ENCODE measurements around the gene EPHB1. TPM values are rescaled to one million over a fixed set of nuclear protein-coding genes. Genes with fewer than 3 reads are reported as not detected.
"Not testable (repeated sequence)": the region's sequence is repeated elsewhere in the genome, so short reads cannot be mapped to it uniquely, and the experiment has no call there.

The EPHB1 gene
- total RNA-seq, 4 donors from 2014 or later, result 0.74 to 2.2 (median 1.1) TPM

GRCh38 chr3:134991472-134992010, 196.5 kb downstream of the EPHB1 start:
- no peak for TF ChIP-seq CTCF (IDR thresholded peaks at IDR 0.05)
- ATAC-seq (ENCODE audit: low FRiP score) (no peak), DNase-seq (ENCODE audit: low spot score) (no peak)

- TF ChIP-seq CTCF (IDR thresholded peaks at IDR 0.05), result no peak
- no peak for ATAC-seq (ENCODE audit: low FRiP score)
Observed at GRCh38 chr3:134992180-134992579, 197.1 kb downstream of the EPHB1 start.

GRCh38 chr3:134992586-134992985, 197.5 kb downstream of the EPHB1 start:
- DNase-seq (ENCODE audit: low spot score) (no peak), ATAC-seq (ENCODE audit: low FRiP score) (no peak)
- TF ChIP-seq CTCF (IDR thresholded peaks at IDR 0.05), result no peak

More at GRCh38 chr3:134992180-134992579, 197.1 kb downstream of the EPHB1 start:
- no peak for DNase-seq (ENCODE audit: low spot score)

- ATAC-seq (ENCODE audit: low FRiP score) (no peak), DNase-seq (ENCODE audit: low spot score) (no peak)
- TF ChIP-seq CTCF (IDR thresholded peaks at IDR 0.05), result no peak
Observed at GRCh38 chr3:134993011-134993410, 198.0 kb downstream of the EPHB1 start.

- TF ChIP-seq CTCF (IDR thresholded peaks at IDR 0.05), result no peak
- no peak for DNase-seq (ENCODE audit: low spot score)
- no peak for ATAC-seq (ENCODE audit: low FRiP score)
Observed at GRCh38 chr3:134998158-134998557, 203.1 kb downstream of the EPHB1 start.

- DNase-seq (ENCODE audit: low spot score), result no peak
- no peak for TF ChIP-seq CTCF (IDR thresholded peaks at IDR 0.05)
Observed at GRCh38 chr3:134998855-134999254, 203.8 kb downstream of the EPHB1 start.

GRCh38 chr3:135000465-135000864, 205.4 kb downstream of the EPHB1 start:
- no peak for ATAC-seq (ENCODE audit: low FRiP score)
- DNase-seq (ENCODE audit: low spot score), result no peak
- TF ChIP-seq CTCF (IDR thresholded peaks at IDR 0.05), result no peak

More at GRCh38 chr3:134998855-134999254, 203.8 kb downstream of the EPHB1 start:
- ATAC-seq (ENCODE audit: low FRiP score), result no peak

GRCh38 chr3:135005616-135006015, 210.6 kb downstream of the EPHB1 start:
- DNase-seq (ENCODE audit: low spot score); ATAC-seq (ENCODE audit: low FRiP score): not testable (repeated sequence)

All from omental fat pad (tissue), 4 donors.